ENCODE measurements around the gene SNX25.

GRCh38 chr4:185269286-185269685, 59.9 kb downstream of the SNX25 start:
- TF ChIP-seq CTCF (IDR thresholded peaks at IDR 0.05) (no peak), POLR2A (IDR thresholded peaks at IDR 0.05; ENCODE audit: low read depth) (no peak)

Data from esophagus muscularis mucosa (tissue), 3 donors.